Placental epithelial cell (primary cell): ENCODE data around the gene BTNL3. TPM values are rescaled to one million over a fixed set of nuclear protein-coding genes. Genes with fewer than 3 reads are reported as not detected.

Source experiments
- small RNA-seq: library from RNA; depleted of rRNA; stranded (forward); fragments of <200 nt; gene quantifications from one replicate; pipeline ENCODE3, GENCODE V24; 2012
- total RNA-seq: library from RNA; depleted of rRNA; stranded (reverse); fragments of >200 nt; gene quantifications from 2 replicates; pipeline ENCODE4 v1.2.3, GENCODE V29; 2012

Gene BTNL3, protein sequence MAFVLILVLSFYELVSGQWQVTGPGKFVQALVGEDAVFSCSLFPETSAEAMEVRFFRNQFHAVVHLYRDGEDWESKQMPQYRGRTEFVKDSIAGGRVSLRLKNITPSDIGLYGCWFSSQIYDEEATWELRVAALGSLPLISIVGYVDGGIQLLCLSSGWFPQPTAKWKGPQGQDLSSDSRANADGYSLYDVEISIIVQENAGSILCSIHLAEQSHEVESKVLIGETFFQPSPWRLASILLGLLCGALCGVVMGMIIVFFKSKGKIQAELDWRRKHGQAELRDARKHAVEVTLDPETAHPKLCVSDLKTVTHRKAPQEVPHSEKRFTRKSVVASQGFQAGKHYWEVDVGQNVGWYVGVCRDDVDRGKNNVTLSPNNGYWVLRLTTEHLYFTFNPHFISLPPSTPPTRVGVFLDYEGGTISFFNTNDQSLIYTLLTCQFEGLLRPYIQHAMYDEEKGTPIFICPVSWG
- total RNA-seq, result not detected in 2 replicates

DNA sequence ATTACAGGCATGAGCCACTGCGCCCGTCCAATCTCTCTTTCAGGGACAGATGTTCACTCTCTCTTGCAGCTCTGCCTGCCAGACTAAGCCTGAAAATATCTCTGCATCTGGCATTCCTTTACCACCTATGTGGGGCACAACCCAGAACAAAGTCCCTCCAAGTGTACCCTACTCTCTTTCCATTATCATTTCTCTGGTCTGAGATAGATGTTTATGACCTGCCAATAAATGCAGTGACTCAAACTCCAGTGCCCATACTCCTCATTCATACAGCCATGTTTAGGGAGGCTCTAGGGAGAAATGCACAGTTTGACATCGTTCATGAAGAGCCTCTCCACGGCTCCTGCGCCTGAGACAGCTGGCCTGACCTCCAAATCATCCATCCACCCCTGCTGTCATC, at the start of gene BTNL3:
BTNL3 (plus strand) TSS at position 255 of the 400 bp plus-strand sequence. CDS start 183 bp downstream, outside the sequence.

GRCh38 chr5:181039931-181040630, 51.4 kb downstream of the BTNL3 start, which contains the start of gene BTNL9:
BTNL9 (plus strand) TSS chr5:181040266; CDS start chr5:181045490, 5,224 bp downstream.

Small RNA genes within 50 kb of the gene (small RNA-seq; reads per million reads assigned to genes)
- gene MIR8089 (not detected), gene RNU6-1036P (not detected), gene RPS29P12 (not detected)

Other genes with a start within 250 kb of the BTNL3 start
- not detected in 2 replicates for gene OR2Y1, start 248.8 kb upstream of the BTNL3 start, total RNA-seq
- 174 and 290 TPM in 2 replicates for gene MGAT1, start 186.0 kb upstream of the BTNL3 start, total RNA-seq
- 14.9 and 23.9 TPM in 2 replicates for gene ZFP62, start 127.6 kb upstream of the BTNL3 start, total RNA-seq
- gene BTNL8, start 89.7 kb upstream of the BTNL3 start, total RNA-seq, result not detected in 2 replicates
- under 0.01 and 0.11 TPM in 2 replicates for gene BTNL9, start 51.4 kb downstream of the BTNL3 start, total RNA-seq
- not detected in 2 replicates for gene OR2V1, start 142.3 kb downstream of the BTNL3 start, total RNA-seq
- gene OR2V2, start 158.7 kb downstream of the BTNL3 start, total RNA-seq, result not detected in 2 replicates
- gene TRIM7, start 216.3 kb downstream of the BTNL3 start, total RNA-seq, result 1.2 and 1.8 TPM in 2 replicates
- gene TRIM41, start 234.4 kb downstream of the BTNL3 start, total RNA-seq, result 16.1 and 19.6 TPM in 2 replicates